Measurements from ENCODE around the gene GCGR.

The GCGR gene

DNA sequence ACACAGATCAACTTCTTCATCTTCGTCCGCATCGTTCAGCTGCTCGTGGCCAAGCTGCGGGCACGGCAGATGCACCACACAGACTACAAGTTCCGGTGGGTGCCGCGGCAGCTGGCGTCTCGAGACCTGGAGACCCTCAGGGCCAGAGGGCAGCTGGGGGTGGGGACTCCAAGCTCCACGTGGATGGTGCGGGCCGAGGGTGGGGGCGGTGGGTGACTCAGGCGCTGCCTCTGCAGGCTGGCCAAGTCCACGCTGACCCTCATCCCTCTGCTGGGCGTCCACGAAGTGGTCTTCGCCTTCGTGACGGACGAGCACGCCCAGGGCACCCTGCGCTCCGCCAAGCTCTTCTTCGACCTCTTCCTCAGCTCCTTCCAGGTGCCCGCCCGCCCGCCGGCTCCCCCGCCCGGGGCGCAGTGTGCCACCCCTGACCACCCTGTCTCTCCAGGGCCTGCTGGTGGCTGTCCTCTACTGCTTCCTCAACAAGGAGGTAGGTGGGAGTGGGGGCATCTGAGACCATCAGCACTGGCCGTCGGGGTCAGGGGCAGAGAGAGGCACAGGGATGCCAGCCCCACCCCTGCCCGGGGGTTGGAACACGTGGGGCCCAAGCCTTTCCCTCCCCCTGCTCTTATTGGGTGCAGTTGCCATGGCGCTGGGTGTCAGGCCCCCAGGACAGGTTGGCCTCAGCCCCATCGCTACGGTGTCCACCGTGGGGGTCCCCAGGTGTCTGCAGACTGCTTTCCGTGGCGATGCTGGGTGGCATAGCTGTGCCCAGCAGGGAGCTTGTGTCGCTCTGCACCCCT, 8.8 kb downstream of the GCGR start:
- no peak for DNase-seq

DNA sequence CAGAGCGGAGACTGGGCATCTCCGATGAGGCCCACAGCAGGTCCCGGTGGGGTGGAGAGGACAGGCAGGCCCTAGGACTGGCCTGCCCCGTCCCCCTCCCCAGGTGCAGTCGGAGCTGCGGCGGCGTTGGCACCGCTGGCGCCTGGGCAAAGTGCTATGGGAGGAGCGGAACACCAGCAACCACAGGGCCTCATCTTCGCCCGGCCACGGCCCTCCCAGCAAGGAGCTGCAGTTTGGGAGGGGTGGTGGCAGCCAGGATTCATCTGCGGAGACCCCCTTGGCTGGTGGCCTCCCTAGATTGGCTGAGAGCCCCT, 9.4 kb downstream of the GCGR start:
- no peak for DNase-seq

DNA sequence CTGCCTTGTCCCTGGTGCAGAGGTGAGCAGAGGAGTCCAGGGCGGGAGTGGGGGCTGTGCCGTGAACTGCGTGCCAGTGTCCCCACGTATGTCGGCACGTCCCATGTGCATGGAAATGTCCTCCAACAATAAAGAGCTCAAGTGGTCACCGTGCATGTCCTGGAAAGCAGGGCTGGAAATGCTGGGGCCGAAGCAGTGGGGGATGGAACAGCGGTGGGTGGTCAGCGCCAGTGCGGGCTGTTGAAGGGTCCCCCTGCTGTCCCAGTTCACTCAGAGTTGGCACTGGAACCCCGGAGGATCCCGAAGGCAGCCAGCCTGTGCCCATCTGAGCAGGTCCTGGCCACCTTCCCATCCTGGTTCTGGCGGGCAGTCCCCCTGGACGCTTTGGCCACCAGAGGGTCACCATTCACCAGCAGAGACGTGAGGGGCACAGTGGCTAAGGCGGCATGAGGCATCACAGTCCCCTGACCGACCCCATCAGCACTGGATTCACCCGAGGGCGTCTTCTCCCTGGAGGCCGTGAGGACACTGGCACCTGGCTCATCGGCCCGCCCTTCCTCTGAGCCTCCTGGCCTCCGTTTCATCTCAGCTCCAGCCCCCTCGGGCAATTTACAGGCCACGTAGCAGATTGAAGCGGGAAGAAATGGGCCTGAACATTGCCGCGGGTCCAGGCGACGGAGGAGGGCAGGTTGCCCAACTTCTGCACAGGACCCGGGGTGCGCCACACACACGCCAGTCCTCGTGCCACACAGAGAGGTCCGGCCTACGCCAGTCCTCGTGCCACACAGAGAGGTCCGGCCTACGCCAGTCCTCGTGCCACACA, 10.1 kb downstream of the GCGR start:
- no peak for DNase-seq

DNA sequence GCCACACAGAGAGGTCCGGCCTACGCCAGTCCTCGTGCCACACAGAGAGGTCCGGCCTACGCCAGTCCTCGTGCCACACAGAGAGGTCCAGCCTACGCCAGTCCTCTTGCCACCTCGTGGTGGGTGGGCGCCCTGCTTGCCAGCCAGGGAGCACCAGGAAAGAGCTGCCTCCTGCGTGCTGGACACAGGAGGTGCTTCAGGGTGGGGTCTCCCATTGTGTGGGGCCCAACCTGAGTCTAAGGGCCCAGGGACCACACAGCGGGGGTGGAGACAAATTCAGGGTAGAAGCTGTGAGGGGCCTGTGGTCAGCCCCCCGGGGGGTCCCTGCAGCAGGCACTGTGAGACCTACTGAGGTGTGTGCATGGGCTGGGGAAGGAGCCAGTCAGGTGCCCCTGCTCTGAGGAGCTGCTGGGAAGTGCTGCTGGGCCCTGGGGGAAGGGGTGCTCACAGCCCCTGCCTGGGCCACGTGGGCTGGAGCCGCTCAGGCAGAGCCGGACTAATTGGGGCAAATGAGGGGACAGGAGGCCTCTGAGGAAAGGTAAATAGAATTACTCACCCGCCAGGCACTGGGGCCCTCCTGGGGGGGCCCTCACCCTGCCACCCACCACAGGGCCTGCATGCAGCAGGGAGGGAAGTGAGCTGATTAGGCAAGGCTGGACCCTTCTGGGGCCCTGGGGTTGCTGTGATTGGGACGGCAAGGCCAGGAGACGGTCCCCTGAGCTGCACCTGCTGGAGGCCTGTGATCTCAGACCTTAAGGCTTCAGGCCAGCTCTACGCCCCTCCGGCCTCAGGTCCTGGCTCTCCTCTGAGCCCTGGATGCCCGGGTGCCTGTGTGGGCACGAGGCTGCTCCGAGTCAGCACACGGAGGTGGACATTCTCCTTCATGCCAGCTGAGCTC, 11.0 kb downstream of the GCGR start:
- peak; percentile 21 for DNase-seq

DNA sequence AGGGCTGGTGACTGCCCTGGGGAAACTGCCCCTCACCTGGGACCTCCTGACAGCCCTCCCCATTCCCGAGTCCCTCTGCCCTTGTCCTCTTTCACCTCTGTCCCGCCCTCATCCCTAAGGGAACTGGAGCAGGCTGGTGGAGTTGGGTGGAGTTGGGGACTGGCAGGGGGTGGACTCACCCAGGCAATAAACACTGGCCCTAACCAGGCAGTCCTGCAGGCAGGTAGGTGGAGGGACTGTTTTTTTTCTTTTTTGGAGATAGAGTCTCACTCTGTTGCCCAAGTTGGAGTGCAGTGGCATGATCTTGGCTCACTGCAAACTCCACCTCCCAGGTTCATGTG, 11.7 kb downstream of the GCGR start:
- DNase-seq = no peak

DNA sequence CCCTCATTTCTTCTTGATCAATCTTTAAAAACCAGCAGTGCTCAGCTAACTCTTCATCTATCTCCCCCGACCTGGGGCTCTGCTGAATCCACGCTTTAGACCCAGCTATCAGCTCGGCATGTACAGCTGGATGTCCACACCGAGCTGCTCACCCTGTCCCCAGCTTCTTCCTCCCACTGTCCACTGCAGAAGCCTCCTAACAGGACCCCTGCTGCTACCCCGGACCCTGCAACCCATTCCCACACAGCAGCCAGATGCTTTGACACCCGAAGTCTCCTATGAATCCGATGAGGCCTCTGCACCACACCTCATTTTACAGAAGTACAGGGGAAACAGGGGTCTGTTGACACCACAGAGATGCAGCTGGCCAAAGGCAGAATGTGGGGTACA, 13.8 kb downstream of the GCGR start:
- DNase-seq = no peak

DNA sequence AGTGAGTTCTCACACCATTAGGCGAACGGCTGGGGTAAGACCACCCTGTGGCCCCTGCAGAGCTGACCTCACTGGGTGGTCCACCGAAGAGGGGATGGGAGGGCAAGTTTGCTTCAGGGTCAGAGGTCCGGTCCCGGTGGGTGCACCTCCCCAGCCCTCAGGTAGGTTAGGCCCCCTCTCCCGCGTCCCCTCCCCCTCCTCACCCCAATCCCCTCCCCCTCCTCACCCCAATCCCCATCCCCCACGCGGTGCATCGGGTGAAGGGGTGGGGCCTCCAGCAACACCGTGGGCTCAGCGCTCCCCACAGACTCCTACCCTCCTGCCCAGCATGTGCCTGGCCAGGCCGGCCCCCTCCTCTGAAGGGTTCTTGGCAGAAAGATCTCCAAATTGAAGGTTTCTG, 15.8 kb downstream of the GCGR start:
- no peak for DNase-seq

DNA sequence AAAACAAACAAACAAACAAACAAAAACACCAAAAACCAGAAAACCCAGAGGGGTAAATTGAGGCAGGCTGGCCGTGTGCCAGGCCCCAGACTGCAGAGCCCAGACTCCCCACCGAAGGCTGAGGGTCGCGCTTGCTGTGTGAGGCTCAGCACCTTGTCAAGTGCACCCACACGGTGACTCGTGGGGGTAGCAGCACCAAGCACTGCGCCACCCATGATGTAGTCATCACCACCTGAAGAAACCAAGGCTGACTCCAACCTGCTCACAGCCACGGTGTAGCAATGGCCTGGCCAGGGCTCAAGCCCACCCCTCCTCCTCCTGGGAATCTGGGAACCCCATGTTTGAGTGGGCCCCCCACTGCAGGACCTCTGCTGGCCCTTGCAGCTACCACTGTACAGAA, 17.2 kb downstream of the GCGR start:
- DNase-seq = no peak

DNA sequence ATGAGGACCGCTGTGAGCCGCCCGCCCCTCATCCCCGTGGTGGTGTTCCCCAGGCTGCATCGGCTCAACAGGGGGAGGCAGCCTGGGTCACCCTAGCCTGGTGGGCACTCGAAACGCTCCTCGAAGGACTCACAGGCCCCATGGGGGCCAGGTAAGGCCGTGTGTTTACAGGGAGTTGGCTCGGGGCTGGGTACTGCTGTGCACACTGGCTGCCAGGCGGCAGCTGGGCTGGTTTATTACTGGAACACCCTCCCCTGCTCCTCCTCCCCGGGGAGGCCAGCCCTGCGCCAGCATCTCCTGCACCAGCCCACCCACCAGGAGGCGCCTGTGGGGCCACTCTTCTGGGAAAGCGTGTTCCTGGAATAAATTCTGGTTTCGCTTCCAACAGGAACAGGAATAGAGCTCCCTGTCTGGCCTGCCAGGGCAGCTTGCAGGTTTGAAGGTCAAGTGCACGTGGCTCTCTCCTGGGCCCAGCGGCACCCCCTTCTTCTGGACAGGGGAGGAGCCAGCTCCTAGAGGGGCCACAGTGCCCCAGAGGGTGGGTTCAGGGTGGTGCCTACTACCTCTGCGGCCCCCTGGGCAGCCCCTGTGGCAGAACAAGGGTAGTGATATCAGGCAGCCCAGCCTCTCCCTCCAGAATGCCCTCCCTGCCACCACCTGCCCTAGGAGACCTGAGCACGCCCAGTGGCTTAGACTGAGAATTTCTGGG, 17.8 kb downstream of the GCGR start:
- peak; percentile 94 for DNase-seq

DNA sequence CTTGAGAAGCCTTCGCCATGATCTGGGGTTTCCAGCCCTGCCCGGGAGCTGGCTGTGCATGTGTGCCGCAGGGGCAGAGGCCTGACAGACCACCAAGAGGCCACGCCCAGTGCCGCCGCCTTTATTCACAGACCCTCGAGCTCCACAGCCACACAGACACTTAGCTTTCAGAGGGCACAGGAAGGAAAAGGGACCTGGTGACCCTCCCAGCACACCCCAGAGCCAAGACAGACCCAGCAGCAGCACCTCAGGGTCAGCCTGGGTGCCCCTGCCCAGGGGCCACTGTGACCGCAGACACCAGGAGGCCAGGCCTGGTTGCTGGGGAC, 18.3 kb downstream of the GCGR start:
- no peak for DNase-seq

DNA sequence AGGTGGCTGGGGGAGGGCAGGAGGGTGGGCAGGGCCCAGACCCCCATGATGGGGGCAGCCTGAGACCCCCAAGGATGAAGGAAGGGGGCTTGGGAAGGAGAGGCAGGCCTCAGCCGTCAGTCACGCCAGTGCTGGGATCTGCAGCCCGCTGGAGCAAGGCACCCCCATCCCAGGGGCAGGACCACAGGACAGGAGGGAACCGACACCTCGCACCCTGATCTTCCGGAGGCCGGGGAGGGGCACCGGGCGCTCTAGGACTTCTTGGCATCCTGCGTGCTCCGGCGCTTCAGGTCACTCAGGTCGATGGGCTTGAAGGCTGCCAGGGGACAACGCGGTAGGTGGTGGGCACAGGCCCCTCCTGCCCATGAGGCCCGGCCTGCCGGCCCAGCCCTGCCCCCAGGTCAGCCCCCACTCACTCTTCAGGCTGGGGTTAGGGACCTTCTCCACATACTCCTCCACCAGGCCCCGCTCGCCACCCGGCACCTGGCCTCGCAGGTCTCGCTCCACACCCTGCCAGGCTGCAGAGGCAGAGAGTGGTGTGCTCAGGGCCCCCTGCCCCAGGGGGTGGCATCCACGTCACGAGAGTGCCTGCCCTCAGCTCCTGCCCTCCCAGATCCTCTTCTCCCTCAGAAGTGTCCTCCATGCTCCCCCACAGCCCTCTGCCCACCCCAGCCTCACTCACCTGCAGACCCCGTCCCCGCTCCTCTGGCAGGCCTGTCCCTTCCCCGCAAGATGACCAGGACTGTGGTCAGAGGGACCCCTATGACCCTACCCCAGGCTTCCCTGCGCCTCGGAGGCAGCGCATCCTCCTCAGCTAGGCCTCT, 19.3 kb downstream of the GCGR start:
- no peak for DNase-seq

DNA sequence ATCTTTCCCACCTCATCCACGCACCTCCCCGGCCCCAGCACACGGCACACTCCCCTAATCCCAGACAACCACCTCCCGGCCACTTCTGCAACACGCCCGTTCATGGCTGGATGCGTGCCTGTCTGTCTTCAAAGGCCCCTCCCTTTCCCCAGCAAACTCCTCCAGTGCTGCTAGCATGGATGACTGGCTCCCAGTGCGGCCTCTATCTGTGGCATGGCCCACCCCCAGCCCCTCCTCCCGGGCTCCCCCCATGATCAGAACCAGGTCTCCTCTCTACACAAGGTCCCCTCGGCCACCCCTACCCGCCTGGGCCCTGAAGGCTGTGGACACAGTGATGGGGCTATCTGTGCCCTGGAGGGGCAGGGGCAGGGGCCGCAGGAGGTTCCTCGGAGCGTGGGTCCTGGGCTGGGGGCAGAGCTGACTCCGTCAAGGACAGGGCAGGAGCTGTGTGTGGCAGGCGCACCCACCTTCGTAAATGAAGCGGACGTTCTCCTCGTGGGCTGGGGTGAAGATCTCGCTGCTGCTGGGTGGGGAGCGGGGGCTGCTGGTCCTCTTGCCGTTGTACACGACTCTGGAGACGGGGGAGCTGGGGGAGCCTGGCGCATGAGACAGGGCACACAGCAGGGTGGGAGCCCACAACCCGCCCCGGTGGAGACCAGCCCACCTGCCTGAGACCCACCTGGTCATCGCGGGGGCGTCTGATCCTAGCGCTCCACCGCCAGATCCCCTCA, 20.0 kb downstream of the GCGR start:
- DNase-seq = no peak

DNA sequence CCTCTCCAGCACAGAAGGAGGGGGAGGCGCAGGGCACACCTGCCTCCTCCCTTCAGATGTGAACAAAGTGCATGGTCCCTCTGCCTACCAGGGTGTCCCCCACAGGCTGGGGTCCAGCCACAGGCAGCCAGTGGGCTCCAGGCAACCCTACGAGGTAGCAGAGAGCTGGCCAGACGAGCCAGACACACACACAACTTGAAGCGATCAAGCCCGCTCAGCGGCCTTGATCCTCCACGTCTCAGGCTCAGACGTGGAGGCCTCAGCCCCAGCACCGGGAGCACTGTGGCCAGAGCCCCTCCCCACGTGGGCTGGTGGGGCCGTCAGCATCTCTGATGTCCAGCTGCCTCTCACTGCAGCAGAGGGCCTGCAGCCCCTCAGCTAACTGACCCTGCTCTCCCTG, 20.6 kb downstream of the GCGR start:
- no peak for DNase-seq

DNA sequence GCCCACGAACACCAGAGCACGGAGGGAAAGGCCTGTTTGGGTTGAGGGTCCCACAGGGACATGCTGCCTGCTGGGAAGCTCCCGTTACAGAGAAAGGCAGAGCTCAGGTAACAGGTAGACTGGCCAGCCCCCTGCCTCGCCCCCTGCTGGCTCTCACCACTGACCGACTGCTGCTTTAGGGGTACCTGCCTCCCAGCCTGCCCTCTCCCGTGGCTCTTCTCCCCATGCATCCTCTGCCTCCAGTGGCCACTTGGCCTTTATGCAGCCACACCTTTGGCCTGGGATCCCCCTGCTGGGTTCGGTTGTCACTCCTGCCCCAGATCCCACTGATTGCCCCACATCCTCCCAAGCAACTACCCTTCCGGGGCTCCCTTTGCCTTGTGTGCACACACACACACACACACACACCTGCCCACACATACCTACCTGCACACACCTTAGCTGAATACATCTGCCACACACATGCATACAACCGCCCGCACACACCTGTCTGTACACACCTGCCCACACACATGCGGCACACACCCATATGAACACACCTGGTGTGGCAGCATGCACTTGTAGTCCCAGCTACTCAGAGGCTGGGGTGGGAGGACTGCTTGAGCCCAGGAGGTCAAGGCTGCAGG, 22.0 kb downstream of the GCGR start:
- no peak for DNase-seq

DNA sequence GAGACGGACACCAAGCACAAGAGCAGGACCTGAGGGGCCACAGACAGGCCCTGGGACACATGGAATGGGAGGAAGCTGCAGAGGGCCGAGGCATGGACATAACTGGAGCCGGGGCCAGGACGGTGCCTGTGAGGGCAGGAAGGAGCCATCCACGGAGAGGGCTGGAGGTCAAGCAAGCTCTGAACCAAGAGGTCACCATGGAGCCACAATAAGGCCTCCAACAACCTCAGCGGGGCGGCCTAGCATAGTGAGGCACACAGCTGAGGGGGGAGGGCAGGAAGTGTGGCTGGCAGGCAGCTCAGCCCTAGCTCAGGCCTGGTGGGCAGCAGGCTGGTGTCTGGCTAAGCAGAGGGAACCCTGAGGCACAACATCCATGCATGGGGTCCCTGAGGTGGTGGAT, 24.7 kb downstream of the GCGR start:
- DNase-seq = no peak

DNA sequence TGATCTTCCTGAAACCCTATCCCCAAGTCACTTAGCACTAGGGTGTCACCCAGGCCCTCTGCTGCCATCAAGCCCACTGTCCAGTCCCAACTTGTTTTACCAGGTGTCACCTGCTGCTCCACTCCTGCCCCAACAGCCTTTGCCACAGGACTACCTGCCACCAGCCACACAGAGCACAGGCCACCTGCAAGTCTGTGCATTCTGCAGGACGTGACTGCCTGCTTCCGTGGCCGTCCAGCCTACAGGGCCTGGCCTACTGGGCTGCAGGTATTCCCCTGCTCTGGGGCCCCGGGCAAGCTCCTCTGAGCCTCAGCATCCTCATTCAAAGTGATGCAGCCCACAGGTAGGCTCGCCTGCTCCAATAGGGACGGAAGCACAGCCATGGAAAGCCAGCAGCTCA, 25.9 kb downstream of the GCGR start:
- DNase-seq = no peak

DNA sequence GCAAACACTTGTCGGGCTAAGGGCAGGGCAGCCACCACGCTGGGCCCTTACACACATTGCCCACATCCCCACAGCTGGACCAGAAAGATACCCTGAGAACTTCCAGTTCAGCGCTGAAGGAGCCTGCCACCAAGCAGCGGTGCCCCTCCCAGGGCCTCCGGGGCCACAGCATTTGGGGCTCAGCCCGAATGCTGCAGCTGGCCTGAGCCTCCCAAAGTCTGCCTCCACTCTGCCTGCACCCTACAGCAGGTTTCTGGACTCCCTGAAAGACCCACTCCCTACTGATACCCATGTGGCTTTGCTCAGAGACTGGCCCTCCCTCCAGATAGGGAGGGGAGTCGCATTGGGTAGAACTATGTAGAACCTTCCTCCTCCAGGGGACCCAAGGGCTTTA, 27.6 kb downstream of the GCGR start:
- no peak for DNase-seq

DNA sequence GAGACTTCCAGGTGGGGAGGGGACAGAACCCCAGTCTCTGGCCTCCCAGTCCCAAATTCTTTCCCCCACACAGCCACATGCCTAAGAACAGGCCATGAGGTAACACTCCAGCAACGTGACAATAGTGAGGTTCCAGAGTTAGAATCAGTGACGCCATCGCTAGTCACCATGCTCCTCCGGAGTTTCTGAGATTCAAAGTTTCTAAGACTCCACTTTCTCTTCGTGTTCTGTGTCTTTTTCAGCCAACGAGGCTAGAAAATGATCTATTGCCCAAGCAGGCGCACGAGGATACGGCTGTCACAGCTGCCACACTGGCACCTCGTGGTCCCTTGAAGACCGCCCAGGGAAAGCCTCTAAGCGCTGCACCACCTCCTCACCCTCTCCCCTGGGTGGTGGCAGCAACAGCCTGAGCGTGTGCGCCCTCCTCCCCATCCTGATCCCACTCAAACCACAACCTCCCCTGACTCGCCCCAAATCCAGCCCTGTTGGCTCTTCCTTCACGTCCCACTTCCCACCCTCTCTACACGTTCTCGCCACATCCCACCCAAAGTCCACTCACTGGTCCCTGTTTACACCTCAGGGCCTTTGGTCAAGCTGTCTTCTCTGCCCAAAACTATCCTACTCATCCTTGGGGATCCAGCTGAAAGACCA, 28.1 kb downstream of the GCGR start:
- peak; percentile 29 for DNase-seq

DNA sequence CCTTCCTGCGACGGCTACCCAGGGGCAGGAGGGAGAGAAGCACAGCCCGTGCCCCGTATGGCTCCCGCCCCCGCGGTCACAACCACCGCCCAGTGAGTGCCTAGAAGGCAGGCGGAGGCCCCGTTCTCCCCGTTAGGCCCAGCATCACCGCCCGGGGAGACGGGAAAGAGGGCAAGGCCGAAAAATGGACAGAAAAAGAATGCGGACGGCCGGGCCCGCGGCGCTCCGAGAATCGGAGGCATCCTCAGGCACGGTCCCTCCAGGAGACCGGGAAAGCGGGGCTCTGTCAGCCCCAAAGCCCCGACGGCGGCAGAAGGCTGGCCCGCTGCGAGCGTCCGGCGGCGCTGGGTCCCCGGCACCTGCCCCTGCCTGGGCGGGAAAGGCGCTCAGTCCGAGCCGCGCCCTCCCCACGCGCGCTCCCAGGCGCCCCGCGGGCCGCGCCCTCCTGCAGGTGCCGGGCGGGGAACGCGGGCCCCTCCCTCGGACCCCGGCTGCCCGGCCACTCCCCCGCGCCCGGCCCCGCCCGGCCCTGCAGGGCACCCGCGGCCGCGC, 28.7 kb downstream of the GCGR start:
- no peak for DNase-seq

Measured in NCI-H1694 treated with DMSO at 0.1 percent for 48 hours (cell line).